Posterior cingulate gyrus (tissue), 11 donors: ENCODE results near the gene SERPINA1.

ENCODE experiments used
- DNase-seq, 10 donors: peaks; one replicate each; pipeline versions ENCODE4 v3.0.0 to v3.0.0-alpha.2; 2020 to 2021; ENCODE audit warnings: mixed read lengths in 3 of 10
- intact Hi-C: fragments of 100-400 bp; cut with DNase I; formaldehyde crosslinking; loops from one replicate; pipeline ENCODE4 v1.15.1; 2023

SERPINA1 gene

GRCh38 chr14:94398536-94398935, 10.1 kb upstream of the SERPINA1 start:
- DNase-seq: no peak
- intact Hi-C loops: no loop called here

GRCh38 chr14:94398182-94398479, 9.7 kb upstream of the SERPINA1 start:
- DNase-seq: no peak
- intact Hi-C loops: no loop called here

- intact Hi-C loops: no loop called here
These were observed 9.1 kb upstream of the SERPINA1 start for GRCh38 chr14:94397289-94398181.

DNA sequence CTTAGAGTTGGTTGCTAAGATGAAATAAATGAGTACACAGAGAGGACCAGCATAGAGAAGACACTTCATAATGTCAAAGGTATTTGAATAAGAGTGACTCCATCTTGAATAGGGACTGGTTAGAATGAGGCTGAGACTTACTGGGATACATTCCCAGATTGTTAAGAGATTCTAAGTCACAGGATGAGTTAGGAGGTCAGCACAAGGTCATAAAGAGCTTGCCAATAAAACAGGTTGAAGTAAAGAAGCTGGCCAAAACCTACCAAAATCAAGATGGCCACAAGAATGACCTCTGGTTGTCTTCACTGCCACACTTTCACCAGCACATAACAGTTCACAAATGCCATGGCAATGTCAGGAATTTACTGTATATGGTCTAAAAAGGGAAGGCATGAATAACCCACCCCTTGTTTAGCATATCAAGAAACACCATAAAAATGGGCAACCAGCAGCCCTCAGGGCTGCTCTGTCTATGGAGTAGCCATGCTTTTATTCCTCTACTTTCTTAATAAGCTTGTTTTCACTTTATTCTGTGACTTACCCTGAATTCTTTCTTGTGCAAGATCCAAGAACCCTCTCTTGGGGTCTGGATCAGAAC, 8.3 kb upstream of the SERPINA1 start:
- intact Hi-C loops: no loop called here
- DNase-seq: no peak

More at GRCh38 chr14:94397289-94398181, 9.1 kb upstream of the SERPINA1 start:
- no peak for DNase-seq

- peak in 1 of 10 donors; percentile 18 for DNase-seq
- intact Hi-C loops: no loop called here
These were observed 7.6 kb upstream of the SERPINA1 start for GRCh38 chr14:94395888-94396574.

GRCh38 chr14:94395282-94395887, 7.0 kb upstream of the SERPINA1 start:
- DNase-seq: no peak
- intact Hi-C loops: no loop called here

DNA sequence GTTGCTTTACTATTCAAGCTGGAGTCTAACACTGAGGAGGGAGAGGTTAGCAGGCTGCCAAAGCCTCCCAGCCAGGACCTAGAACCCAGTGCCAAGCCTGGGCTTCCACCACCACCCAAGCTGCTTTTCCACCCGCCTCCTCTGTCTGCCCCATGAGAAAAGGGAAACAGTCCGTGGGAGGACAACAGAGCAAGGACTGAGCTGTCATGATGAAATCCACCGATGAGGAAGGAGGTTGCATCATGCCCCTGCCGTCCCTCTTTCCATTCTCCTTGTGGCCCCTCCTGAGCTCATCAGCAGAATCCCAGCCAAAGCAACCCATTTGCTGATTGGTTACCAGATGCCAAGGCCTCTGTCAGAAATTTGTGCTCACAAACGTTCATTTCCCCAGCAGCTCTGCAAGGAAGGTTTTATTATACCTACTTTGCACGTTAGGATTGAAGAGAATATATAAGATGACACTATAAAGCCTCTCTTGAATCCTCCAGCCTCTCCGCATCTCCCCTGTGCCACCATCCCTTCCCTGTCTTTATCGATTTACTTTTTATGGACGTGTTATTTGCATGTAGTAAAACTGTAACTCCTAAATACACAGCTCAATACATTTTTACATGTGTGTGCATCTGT, 6.3 kb upstream of the SERPINA1 start:
- intact Hi-C loops: no loop called here
- peak in 2 of 10 donors; percentile 15 to 28 for DNase-seq

DNA sequence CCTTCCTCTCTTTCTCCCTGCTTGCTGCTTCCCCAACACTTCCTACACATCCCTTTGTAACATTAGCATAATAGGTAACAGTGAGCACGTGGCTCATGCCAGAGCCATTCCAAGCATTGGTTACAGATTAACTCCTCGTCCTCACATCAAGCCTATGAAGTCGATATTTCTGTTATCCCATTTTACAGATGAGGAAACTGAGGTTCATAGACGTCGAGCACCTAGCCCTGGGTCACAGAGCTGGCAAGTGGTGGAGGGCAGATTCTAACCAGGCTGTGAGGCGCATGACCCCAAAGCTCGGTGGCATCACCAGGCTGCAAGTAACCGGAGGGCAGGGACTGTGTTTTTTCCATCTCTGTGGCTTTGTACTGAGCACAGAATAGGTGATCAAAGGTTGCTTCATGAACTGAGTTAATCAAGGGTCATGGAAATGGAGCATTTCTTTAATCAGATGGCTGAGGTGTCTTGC, 5.7 kb upstream of the SERPINA1 start:
- intact Hi-C loops: no loop called here

DNA sequence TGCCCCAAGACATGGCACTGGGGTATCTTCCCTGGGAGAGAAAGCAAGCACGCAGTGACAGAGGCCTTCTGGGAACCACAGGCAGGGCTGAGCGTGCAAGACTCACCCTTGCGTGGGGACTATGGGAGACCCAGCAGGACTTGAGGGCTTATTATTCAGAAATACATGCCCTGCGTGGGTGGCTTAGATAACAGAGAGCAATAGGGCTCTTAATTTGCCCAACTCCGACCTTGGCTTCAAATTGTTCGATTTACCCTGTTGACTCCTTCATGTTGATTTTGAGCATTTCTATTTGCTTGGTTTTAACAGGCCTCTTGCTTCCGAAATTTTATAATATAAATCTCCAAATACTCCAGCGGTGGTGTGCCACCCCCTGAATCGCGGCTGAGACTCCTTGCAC, 5.1 kb upstream of the SERPINA1 start:
- no peak for DNase-seq
- intact Hi-C loops: no loop called here

More for the DNA sequence above, 5.7 kb upstream of the SERPINA1 start:
- no peak for DNase-seq

- intact Hi-C loops: no loop called here
These were observed 4.1 kb upstream of the SERPINA1 start for GRCh38 chr14:94392510-94392935.

DNA sequence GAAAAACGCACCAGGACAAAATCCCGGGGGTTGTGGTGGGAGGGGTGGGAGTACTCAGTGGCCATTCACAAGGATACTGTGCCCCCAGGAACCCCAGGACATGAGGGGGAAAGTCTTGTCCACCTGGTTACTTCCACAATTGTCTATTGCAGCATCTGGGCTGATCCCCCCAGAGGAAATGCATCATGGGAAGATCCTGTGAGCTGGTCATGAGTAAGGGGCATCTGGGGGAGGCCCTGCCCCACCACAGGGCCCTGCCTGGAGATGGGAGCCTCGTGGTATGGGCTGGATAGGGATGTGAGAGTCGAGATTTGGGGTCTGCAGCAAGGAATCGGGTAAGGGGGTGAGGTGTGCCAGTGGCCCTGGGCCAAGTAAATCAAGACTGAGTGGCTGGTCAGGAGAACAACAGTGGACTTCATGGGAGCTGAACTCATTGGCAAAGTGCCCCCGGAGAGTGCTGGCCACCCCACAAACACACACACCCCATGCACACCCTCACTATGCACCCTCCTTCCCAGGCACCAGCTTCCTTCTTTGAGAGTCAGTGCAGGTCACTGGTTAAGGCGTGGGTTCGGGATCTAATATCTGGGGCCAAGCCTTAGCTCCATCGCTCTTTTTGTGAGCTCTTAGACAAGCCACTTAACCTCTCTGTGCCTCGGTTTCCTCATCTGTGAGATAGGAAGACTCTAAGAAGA, 3.0 kb upstream of the SERPINA1 start:
- intact Hi-C loops: no loop called here
- no peak for DNase-seq

More at GRCh38 chr14:94392510-94392935, 4.1 kb upstream of the SERPINA1 start:
- DNase-seq: no peak

DNA sequence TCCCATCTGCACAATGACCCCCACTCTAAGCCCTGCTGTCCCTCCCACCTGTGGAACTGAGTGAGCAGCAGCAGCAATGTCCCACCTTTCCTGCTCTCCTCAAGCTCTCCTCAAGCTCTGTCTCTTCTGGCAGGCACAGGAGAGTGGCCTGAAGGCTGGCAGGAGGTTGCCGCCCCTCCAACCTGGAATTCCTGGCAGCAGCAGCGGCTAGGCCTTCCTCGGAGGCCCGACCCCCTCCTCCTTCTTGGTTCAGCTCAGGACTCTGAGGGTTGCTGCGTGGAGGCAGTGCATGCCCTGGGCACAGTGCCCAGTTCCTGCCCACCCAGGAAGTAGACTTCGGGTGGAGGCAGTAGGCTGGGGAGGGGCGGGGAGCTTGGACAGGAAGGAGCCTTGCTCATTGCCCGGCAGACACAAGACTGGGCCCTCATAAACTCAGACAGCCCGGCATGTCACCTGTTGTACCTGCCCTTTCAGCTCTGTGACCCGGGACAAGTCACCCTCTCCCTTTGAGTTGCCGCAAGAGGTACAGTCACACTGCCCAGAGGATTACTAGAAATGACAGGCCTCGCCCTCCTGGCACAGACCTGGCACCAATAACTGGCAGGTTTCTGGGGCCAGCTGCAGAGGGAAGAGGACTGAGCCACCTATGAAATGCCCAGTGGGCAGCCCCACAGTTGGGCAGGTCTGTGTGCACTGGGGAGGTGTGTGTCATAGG, 2.1 kb upstream of the SERPINA1 start:
- intact Hi-C loops: no loop called here
- peak in 5 of 10 donors; percentile 23 to 92 (median 37) for DNase-seq

- DNase-seq: no peak
- intact Hi-C loops: no loop called here
These were observed 1.4 kb upstream of the SERPINA1 start for GRCh38 chr14:94389731-94390371.

- intact Hi-C loops: no loop called here
- no peak for DNase-seq
These were observed 685 bp upstream of the SERPINA1 start for GRCh38 chr14:94389104-94389469.

- intact Hi-C loops: no loop called here
- peak in 1 of 10 donors; percentile 25 for DNase-seq
These were observed 397 bp downstream of the SERPINA1 start for GRCh38 chr14:94388027-94388383.

GRCh38 chr14:94387051-94388026, 1.1 kb downstream of the SERPINA1 start:
- intact Hi-C loops: no loop called here

More at GRCh38 chr14:94387051-94388026, 1.1 kb downstream of the SERPINA1 start:
- DNase-seq: no peak
